Right lobe of liver (tissue), 6 donors: ENCODE results near the gene ANGPTL2. TPM values are rescaled to one million over a fixed set of nuclear protein-coding genes. Genes with fewer than 3 reads are reported as not detected.

Experiments
- ATAC-seq, 4 donors: fragments of 200-7000 bp; cut with Tn5 transposase; one replicate each; pipeline ENCODE4 v1.9.1; 2020; ENCODE audit warnings: mild to moderate bottlenecking in 4 of 4, moderate library complexity in 4 of 4
- DNase-seq, 3 donors: peaks; one replicate each; pipeline ENCODE4 v3.0.0-alpha.2; 2020
- H3K27ac ChIP-seq, 3 donors: fragments of 200-600 bp; one replicate each; pipeline ENCODE4 v1.8.0; 2022
- H3K27me3 ChIP-seq, 2 donors: fragments of 200-600 bp; one replicate each; pipeline ENCODE4 v1.8.0; 2022
- H3K36me3 ChIP-seq, 4 donors: fragments of 200-600 bp; sonication (generic) in 1 of 4; one replicate each; pipeline versions ENCODE4 v1.5.1 to v1.8.0; 2017 to 2022; ENCODE audit warnings: control low read depth in 1 of 4
- H3K4me1 ChIP-seq, 4 donors: fragments of 200-600 bp; sonication (generic) in 1 of 4; one replicate each; pipeline versions ENCODE4 v1.5.1 to v1.8.0; 2017 to 2022; ENCODE audit warnings: control low read depth in 1 of 4
- H3K4me3 ChIP-seq, 3 donors: fragments of 200-600 bp; one replicate each; pipeline ENCODE4 v1.8.0; 2022
- H3K9me3 ChIP-seq, 4 donors: fragments of 200-600 bp; sonication (generic) in 1 of 4; one replicate each; pipeline versions ENCODE4 v1.5.1 to v1.8.0; 2017 to 2022; ENCODE audit warnings: control low read depth in 1 of 4
- POLR2A ChIP-seq: fragments of 450-650 bp; IDR thresholded peaks from one replicate; pipeline ENCODE4 v1.6.1; 2017; ENCODE audit warnings: antibody characterized with exemption, mild to moderate bottlenecking
- WGBS: methylation state at CpG from one replicate; pipeline ENCODE4 v1.1.6; 2018; ENCODE audit warnings: low coverage, low lambda C conversion rate; ENCODE audit not compliant: insufficient coverage; ENCODE audit errors: missing lambda C conversion rate; 5-methylcytosine and 5-hydroxymethylcytosine counted together
- intact Hi-C, 2 donors: fragments of 100-400 bp; cut with DNase I; formaldehyde crosslinking; loops; one replicate each; pipeline versions ENCODE4 v1.11.2 to v1.14.1; 2022
- total RNA-seq, 6 experiments: library from RNA; depleted of rRNA in 2 of 6; stranded (reverse); fragments of >200 nt in 2 of 6; fragmentation: NEBNext Ultra II Directional in 3 of 6; extraction: Animal tissue kit (Norgen Biotek cat#: 25700) in 3 of 6; gene quantifications; one replicate each; pipeline versions ENCODE4 v1.1.0 to v1.2.4, GENCODE V29; 2016 to 2023
- TF ChIP-seq, protein P1 (sequence below), 4 donors: fragments of 200-600 bp in 3 of 4; fragments of 450-650 bp in 1 of 4; IDR thresholded peaks; one replicate each; pipeline versions ENCODE4 v1.5.1 to v1.8.0; 2016 to 2022; ENCODE audit warnings: antibody characterized with exemption in 4 of 4, mild to moderate bottlenecking in 2 of 4
- donor health status: DM: no; HTN: yes; CAD: no.
- donor health status: DM: no; HTN: no; CAD: no.
- donor health status: DM: no; HTN: no; CAD: no.
- donor health status: DM: no; HTN: yes; CAD: no.
- donor health status: DM: no; HTN: yes; CAD: no.

Gene ANGPTL2
- total RNA-seq, 6 experiments from 2014 or later, result 2.1 to 6.3 (median 3.0) TPM

DNA sequence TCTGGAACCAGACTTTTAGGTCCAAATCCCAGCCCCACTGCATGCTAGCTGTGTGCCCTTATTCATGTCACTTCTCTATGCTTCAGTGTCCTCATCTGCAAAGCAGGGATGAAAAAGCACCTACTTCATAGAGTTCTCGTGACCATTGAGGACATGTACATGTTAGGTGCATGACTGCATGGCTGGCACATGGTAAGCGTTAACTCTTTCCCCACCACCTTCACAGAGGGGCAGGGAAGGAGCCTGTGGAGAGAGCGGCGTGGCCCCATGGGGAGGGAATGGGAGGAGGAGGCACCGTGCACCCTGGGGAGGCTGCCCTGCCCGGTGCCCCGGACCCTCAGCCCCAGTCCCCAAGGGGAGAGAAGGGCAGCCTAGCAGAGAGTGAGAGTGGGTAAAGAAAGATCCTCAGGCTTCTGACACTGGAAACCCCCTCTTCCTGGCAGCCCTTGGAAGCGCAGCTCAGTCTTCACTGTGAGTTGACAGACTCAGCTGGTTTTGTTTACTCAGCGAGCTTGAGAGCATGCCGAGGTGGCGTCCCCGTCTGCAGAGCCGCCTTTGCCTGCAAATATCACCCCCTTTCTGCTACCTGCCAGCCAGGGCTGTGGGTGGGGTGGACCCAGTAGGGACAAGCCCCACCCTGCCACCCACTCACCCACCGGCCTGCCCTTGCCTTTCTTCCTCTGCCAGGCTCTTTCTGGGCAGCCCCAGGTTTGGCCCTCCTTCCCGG, 10.6 kb upstream of the ANGPTL2 start:
- Histone ChIP-seq H3K4me1 (peaks cover 0 to 5% (median 0%) of the 10 kb centered on the region in 4 donors), H3K27me3 (no peaks in the 10 kb centered on the region), H3K36me3 (no peaks in the 10 kb centered on the region), H3K27ac (peak overlapping the region in 2 of 3 donors; percentile 18 to 29), H3K4me3 (no peak overlapping the region), H3K9me3 (no peaks in the 10 kb centered on the region)
- 88% methylated on average over 8 of the region's 15 CpGs for WGBS
- no peak for ATAC-seq
- peak in 1 of 3 donors; percentile 33 for DNase-seq
- TF ChIP-seq POLR2A, result no peak
- TF ChIP-seq, protein P1, sequence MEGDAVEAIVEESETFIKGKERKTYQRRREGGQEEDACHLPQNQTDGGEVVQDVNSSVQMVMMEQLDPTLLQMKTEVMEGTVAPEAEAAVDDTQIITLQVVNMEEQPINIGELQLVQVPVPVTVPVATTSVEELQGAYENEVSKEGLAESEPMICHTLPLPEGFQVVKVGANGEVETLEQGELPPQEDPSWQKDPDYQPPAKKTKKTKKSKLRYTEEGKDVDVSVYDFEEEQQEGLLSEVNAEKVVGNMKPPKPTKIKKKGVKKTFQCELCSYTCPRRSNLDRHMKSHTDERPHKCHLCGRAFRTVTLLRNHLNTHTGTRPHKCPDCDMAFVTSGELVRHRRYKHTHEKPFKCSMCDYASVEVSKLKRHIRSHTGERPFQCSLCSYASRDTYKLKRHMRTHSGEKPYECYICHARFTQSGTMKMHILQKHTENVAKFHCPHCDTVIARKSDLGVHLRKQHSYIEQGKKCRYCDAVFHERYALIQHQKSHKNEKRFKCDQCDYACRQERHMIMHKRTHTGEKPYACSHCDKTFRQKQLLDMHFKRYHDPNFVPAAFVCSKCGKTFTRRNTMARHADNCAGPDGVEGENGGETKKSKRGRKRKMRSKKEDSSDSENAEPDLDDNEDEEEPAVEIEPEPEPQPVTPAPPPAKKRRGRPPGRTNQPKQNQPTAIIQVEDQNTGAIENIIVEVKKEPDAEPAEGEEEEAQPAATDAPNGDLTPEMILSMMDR (IDR thresholded peaks at IDR 0.05), result no peak
- intact Hi-C loops, result no loop called here

DNA sequence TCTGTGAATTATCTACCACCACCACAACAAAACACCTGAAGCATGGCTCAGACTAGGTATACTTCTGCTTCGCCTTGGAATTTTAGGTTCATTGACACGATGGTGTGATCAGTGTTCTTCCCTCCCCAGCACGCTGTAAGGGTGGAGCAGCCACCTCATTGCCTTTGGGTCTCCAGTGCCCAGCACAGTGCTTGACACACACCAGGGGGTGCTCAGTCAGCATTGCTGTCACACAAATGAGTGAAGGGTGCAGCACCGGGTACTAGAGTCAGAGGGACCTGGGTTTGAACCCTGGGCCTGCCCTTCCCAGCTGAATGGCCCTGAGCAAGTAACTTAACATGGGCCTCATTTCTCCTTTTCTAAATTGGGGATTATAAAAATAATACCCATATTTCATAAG, 9.9 kb upstream of the ANGPTL2 start:
- ATAC-seq (no peak), DNase-seq (peak in 1 of 3 donors; percentile 21)
- no peaks in the 10 kb centered on the region for H3K9me3 ChIP-seq
- no peak for TF ChIP-seq POLR2A
- TF ChIP-seq, protein P1 (IDR thresholded peaks at IDR 0.05), result no peak
- no peak overlapping the region for H3K4me3 ChIP-seq
- H3K27me3 ChIP-seq, result no peaks in the 10 kb centered on the region
- H3K27ac ChIP-seq, result no peak overlapping the region
- 89% methylated on average over 4 of the region's 4 CpGs for WGBS
- intact Hi-C loops, result no loop called here
- no peaks in the 10 kb centered on the region for H3K36me3 ChIP-seq
- peaks cover 0 to 5% (median 0%) of the 10 kb centered on the region in 4 donors for H3K4me1 ChIP-seq

DNA sequence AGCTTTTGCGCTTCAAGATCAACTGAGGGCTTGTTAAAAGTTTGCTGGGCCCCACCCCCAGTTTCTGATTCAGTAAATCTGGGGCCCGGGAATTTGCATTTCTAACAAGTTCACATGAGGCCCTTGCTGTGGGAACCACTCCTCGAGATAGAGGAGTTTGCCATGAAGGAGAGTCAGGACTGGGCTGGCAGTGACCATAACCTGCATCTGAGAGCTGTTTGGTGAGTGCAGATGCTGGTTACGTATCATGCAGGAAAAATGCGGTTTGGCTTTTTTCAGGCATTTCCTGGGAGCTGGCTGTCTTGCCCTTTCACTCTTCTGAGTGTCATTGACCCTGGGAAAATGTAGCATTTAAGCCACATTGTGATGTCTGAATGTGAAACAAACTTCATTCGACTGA, 9.4 kb upstream of the ANGPTL2 start:
- no peak overlapping the region for H3K27ac ChIP-seq
- 75% methylated on average over 3 of the region's 6 CpGs for WGBS
- TF ChIP-seq, protein P1 (IDR thresholded peaks at IDR 0.05), result no peak
- TF ChIP-seq POLR2A, result no peak
- H3K4me1 ChIP-seq, result peaks cover 0 to 5% (median 0%) of the 10 kb centered on the region in 4 donors
- no peaks in the 10 kb centered on the region for H3K9me3 ChIP-seq
- ATAC-seq (peak in 1 of 4 donors; percentile 40), DNase-seq (peak in 1 of 3 donors; percentile 6)
- no peaks in the 10 kb centered on the region for H3K27me3 ChIP-seq
- H3K36me3 ChIP-seq, result no peaks in the 10 kb centered on the region
- no peak overlapping the region for H3K4me3 ChIP-seq
- intact Hi-C loops, result no loop called here

DNA sequence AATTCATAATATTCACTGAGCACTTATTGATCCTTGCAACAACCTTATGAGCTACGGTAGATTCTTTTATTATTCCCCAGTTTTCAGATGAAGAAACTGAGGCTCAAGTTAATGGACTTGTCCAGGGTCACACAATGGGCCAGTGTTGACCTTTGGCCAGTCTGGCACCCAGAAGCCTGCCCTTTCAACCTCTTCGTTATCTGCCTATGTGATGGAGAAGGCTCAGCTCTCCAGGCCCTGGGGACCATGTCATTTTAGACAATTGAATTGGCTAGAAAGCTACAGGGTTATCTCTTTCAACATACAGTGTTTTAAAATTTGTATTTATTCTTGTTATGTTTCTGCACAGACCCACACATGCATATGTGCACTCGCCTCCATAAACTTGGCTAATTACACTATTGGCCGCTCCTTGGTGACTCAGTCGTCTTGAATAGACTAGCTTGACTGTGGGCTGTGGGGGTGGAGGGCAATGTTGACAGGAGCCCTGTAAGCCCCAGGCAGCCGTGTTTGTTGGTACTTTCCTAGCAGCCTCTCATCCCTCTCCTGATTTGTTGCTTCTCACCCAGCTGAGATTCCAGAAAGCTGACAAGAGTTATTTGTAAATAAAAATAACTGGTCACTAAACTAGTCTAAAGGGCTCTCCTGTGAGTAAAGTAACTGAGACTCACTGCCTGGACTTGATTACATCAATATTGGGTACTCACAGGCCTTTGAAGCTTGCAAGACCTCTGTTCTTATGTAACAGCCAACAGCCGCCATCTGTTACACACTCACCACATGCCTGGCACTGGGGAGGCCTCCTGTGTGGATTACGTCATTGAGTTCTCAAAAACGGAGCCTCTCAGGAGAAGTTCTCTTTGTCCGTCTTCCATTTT, 8.5 kb upstream of the ANGPTL2 start:
- ATAC-seq (peak in 3 of 4 donors; percentile 27 to 72 (median 29)), DNase-seq (no peak)
- TF ChIP-seq POLR2A, result no peak
- Histone ChIP-seq H3K9me3 (no peaks in the 10 kb centered on the region), H3K4me3 (no peak overlapping the region), H3K4me1 (peaks cover 0 to 5% (median 0%) of the 10 kb centered on the region in 4 donors), H3K27ac (no peak overlapping the region), H3K27me3 (no peaks in the 10 kb centered on the region), H3K36me3 (no peaks in the 10 kb centered on the region)
- intact Hi-C loops, result no loop called here
- WGBS, result 74% methylated on average over 7 of the region's 10 CpGs

DNA sequence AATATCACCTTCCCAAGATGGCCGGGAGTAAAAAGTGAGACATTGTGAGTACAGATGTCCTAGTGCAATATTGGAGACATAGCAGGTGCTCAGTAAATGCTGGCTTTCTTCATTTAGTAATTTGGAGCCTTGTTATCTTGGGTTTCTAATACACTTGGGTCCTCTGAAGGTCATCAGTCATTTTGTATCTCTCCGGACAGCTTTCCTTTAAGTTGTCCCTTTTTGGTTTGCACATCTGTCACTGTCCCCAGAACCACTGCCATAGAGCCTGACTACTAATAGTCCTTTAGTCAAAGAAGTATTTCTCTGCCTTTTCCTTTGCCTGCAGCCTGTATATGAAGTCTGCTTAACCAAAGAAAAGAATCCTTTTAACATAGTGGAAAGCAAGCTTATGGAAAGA, 7.8 kb upstream of the ANGPTL2 start:
- Histone ChIP-seq H3K27me3 (no peaks in the 10 kb centered on the region), H3K9me3 (no peaks in the 10 kb centered on the region), H3K36me3 (no peaks in the 10 kb centered on the region), H3K4me3 (no peak overlapping the region), H3K4me1 (peaks cover 0 to 5% (median 0%) of the 10 kb centered on the region in 4 donors), H3K27ac (no peak overlapping the region)
- intact Hi-C loops, result no loop called here
- TF ChIP-seq, protein P1 (IDR thresholded peaks at IDR 0.05), result no peak
- no peak for TF ChIP-seq POLR2A
- WGBS, result 84% methylated on average over 2 of the region's 2 CpGs
- no peak for ATAC-seq
- no peak for DNase-seq
